ENCODE measurements around the gene KLHL26.

Gene KLHL26

DNA sequence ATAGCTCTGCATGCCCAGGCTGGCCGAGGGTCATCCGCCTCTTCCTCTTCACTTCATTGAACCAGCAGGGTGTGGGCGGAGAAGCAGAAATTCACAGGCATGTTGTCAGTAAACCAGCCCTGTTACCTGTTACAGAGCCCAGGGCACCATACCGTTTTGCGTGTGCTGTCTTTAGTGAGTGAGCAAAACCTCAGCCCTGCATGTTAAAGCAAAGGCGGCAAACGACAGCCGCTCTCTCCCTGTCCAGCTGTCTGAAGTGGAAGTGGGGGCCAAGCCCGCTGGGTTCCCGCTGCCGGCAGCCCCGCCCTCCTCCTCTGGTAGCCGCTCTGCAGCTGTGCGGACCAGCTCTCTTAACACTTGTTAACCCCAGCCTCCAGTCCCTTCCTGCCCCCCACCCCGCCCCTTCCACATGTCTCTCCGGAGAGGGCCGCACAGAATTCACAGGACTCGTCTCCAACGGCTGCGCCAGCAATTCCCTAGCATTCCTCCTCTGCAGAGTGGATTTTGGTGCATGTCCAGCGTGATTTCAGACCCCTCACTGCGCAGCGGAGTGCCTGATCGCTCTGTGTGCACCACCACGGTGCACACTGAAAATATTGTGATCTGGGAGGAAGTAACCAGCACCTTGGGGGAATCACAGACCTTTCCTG is 12.7 kb downstream of the KLHL26 start:
- no peak for DNase-seq

- no peak for DNase-seq
Measured at GRCh38 chr19:18650021-18650390, 13.2 kb downstream of the KLHL26 start.

- no peak for DNase-seq
Measured at GRCh38 chr19:18650468-18651041, 13.7 kb downstream of the KLHL26 start.

DNA sequence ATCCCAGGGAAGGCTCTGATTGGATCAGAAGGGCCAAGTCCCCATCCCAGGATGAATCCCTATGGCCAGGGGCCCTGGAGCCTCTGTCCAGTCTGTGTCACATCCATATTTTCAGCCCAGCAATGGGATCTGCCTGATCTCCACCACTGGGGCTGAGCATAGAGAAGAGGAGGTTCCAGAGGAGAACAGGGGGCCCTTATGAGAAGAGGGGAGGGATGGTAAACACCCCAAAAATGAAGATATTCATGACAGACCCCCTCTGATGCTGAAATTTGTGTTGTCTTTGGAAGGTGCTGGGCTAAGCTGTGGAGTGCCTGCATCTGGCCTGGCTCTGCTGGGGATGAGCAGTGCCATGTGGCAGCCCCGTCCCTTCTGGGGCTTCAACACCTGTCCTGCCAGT is 14.5 kb downstream of the KLHL26 start:
- DNase-seq: no peak

- DNase-seq: no peak
Measured at GRCh38 chr19:18651733-18652132, 14.9 kb downstream of the KLHL26 start.

GRCh38 chr19:18653853-18654252 is 17.0 kb downstream of the KLHL26 start:
- DNase-seq: no peak

GRCh38 chr19:18654469-18654868 is 17.6 kb downstream of the KLHL26 start:
- DNase-seq: no peak

GRCh38 chr19:18655173-18655844 is 18.5 kb downstream of the KLHL26 start:
- no peak for DNase-seq

DNA sequence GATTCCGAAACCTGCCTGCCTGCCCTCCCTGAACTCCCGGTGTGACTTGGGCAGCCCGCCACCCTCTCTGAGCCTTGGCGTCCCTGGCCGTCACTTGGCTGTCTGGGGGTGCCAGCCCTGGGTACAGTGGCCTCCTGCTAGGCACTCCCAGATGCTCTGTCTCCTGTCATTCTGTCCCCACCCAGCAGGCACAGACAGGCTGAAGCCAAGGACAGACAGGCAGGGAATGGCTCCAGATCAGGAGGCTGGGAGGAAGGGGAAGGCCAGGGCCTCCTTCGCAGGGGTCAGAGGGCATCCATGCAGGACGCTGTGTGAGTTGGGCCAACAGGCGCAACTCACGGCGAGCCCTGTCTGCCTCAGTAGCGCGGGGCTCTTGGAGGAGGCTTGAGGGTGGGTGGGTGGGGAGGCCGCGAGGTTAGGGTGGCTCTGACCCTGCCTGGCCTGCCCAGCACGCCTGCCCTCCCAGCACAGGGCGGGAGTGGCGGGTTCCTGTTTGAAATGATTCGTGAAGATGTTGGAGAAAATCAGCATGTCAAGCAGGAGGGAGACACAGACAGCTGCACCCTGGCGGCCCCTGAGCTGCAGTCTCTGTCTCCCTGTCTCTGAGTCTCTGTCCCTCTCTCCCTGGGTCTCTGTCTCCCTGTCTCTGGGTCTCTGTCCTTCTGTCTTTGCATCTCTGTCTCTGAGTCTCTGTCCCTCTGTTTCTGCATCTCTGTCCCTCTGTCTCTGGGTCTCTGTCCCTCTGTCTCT is 19.7 kb downstream of the KLHL26 start:
- no peak for DNase-seq

DNA sequence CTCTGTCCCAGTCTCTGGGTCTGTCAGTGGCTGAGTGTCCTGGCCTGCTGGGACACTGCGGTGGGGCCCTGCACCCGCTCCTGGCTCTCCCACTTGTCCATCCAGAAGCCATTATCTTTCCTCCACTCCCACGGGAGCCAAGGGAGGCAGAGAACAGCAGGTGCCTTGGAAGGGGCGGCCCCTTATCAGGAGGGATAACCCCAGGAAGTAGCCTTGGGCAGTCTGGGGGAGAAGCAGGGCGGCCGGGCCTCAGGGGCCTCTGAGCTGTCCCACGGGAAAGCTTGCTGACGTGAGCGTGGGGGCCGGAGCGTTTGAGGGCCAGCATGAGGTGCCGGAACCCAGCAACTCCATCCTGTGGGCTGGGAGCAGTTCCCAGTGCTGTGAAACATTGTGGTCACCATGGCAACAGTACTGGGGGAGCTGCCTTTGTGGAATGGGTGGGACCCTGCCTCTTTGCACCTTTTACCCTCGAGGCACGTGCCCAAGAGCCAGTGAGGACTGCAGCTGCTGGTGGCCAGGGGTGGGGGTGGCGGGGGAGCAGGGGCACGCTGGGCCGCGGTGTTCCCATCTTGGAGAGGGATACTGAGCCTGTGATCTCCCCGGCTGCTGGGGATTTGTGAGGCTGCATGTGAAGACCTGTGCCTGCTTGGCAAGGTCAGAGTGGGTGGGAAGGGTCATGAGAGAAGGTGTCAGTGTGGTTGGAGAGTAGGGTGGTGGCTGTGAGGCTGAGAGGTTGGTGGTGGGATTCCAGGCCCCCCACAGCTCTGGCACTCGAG is 20.9 kb downstream of the KLHL26 start:
- no peak for DNase-seq

DNA sequence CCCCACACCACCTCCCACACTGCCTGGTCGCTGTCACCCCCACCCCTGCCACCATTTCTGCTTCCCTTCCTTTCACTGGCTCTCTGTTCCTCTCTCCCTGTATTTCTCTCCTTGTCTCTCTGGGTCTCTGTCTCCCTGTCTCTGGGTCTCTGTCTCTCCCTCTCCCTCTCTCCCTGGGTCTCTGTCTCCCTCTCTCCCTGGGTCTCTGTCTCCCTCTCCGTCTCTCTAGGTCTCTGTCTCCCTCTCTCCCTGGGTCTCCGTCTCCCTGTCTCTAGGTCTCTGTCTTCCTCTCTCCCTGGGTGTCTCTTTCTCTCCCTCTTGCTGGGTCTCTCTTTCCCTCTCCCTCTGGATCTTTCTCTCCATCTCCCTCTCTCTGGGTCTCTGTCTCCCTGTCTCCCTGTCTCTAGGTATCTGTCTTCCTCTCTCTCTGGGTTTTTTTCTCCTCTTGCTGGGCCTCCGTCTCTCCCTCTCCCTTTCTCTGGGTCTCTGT is 21.6 kb downstream of the KLHL26 start:
- DNase-seq: no peak

DNA sequence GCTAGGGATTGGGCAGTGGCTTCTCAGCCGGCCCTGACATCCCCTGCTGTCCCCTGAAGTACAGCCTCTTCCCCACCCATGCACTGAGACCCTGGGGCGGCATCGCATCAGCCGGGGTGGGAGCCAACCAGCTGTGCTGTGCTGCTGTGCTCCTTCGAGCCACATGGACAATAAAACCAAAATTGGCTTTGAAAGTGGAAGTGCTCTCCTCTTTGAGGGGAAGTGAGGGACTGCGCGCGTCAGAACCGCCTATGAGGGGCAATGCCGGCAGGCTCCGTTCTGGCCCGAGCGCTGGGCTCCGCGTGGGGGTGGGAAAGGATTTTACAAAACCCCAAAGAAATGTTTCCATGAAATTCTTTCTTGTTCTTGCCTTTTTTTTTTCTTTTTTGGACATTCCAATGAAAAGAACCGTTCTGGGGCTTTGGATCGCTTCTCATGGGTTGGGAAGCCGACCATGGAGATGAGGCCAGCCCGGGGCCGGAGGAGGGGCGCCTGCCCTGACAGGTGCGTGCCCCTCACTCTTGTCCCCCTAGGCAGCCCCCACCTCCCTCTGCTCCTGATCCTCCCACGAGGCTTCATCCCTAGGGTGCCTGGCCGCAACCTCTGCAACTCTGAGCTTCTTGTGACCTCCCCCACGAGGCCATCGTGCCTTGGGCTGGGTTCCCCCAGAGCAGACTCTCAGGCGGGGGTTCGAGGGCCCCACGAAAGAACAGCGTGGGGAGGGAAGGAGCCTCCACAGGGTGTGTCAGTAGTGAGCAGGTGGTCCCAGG is 22.6 kb downstream of the KLHL26 start:
- DNase-seq: no peak

DNA sequence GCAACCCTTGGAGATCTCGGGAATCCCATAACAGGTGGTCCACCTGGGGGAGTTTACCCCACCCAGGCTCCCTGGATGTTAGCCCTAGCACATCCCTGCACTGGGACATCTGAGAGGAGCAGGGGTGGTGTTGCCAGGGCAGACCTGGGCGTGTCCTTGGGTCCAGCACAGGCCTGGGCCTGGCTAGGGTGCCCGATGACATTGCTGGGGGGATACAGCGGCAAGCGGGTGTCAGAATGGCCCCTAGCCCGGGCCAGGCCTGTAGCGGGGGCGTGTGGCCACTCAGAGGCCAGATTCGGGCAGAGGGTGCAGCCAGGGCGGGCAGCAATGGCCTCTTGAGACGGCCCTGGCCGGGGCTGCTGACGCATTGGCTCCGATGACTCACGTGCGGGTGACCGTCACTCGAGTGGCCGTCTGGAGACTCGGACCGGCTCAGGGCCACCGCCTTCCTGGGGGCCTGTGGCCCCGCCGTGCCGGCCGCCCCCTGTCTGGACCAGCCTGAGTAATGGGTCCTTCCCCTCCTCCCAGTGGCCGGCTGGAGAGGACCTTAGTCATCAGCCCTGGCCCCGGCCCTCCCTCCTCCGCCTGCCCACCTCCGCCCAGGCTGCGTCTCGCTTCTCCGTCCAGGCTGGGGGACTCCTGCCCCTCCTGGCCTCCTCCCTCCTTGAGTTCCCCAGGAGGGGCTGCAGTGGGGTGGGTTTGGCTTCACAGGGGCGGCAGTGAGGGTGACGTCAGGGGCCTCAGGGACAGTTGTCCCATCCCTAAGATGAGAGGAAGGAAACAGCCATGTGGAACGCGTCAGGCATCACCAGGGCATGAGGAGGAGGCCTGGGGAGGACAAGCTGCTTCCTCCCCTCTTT is 23.5 kb downstream of the KLHL26 start:
- DNase-seq: no peak

- no peak for DNase-seq
Measured at GRCh38 chr19:18660939-18661670, 24.3 kb downstream of the KLHL26 start.

DNA sequence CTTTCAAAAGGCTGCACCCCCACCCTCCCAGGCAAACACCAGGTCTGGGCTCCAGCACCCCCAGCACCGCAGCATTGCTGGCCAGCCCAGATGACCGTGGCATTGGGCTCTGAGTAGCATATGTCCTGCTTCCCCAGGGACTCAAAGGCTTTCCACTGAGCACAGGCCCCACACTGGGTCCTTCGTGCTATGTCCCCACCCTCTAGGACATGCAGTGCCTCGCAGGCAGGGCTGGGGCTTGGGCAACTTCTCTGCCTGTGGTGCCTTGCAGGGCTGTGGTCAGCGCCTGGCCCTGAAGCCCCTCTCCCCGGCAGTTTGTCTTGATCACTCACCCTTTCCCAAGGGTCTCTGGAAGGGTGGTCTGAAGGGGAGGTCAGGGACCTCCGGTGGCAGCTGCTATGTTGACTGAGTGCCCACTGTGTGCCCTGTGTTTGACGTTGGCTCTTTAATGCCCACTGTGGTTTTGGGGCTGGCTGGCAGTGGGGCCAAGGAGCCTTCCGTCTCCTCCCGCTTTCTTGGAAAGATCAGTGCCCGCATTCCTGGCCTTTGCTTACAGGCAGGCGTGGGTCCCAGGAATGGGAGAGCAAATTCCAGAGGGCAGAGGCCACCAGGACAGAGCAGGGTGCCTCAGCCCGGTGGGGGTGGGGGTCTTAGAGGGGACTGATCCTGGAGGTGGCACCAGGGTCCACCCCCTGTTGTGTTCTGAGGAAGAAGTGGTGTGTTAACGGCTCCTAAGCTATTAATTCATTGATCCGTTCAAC is 26.3 kb downstream of the KLHL26 start:
- no peak for DNase-seq

DNA sequence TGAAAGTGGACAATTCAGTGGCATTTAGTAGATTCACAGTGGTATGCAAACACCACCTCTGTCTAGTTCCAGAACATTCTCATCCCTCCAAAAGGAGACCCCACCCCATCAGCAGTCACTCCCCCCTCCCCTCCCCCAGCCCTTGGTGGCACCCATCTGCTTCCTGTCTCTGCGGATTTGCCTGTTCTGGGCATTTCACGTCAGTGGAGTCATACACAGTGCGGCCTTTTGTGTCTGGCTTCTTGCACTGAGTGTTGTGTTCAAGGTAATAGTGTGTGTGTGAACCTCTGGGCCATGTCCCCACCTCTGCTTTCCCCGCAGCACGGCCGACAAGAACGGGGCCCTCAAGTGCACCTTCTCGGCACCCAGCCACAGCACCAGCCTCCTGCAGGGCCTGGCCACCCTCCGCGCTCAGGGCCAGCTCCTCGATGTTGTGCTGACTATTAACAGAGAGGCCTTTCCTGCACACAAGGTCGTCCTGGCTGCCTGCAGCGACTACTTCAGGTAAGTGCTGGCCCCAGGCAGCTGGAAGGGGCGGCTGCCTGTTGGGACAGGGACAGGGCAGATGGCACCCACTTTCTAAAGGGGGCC is 27.2 kb downstream of the KLHL26 start:
- no peak for DNase-seq

DNA sequence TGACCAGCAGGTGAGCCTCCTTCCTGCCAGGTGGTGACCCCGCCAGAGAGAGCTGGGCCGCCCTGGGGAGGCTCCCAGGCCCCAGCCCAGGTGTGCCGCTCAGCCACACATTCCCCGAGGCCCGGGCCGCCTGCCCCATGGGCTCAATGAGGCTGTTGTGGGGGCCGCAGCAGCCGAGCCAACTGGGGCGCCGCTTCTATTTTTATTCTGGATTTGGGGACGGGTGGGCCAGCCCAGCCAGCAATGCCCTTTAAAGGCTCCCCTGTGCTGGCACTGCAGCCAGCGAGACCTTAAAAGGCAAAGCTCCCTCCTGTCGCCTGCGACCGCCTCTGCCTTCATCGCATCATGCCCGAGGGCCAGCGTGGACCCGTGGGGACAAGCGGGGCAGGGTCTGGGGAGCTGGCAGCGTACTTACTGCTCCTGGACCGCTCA is 29.0 kb downstream of the KLHL26 start:
- no peak for DNase-seq

GRCh38 chr19:18666317-18666716 is 29.5 kb downstream of the KLHL26 start:
- DNase-seq: no peak

DNA sequence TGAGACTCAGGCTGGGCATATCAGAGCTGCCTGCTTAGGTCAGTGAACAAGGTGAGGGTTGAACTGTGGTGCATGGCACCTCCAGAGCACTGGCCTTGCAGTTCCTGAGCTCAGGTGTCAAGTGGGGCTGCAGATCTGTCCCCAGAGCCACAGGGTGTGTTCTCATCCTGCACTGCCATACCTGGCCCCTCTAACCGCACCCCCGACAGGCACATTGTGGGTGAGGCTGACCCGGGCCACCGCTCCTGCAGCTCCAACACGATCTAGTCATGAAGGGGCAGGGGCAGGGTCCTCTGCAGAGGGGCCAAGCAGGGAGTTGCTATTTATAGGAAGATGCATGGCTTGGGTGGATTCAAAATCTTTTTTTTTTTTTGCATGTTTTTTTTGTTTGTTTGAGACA is 30.0 kb downstream of the KLHL26 start:
- no peak for DNase-seq
